SK-N-SH treated with all-trans-retinoic acid at 6 μM for 48 hours (cell line): ENCODE measurements around the gene KSR2.

Experiments
- ARNTL ChIP-seq: fragments of 450-650 bp; formaldehyde crosslinking; IDR thresholded peaks from 2 replicates; pipeline ENCODE4 v1.5.0; 2020; ENCODE audit warnings: low read depth, mild to moderate bottlenecking, moderate library complexity, borderline replicate concordance
- BACH2 ChIP-seq: fragments of 250-450 bp; sonication (Bioruptor Pico); IDR thresholded peaks from 2 replicates; pipeline ENCODE4 v1.9.0; 2021; ENCODE audit warnings: mild to moderate bottlenecking, borderline replicate concordance
- OSR1 ChIP-seq: fragments of 250-450 bp; sonication (Bioruptor Pico); IDR thresholded peaks from 2 replicates; pipeline ENCODE4 v1.8.0; 2022; ENCODE audit warnings: moderate library complexity, mild to moderate bottlenecking, inconsistent platforms
- RARB ChIP-seq: fragments of 250-450 bp; sonication (Bioruptor Pico); IDR thresholded peaks from 2 replicates; pipeline ENCODE4 v1.8.0; 2021; ENCODE audit warnings: mild to moderate bottlenecking, moderate library complexity
- ZC3H10 ChIP-seq: fragments of 250-450 bp; sonication (Bioruptor Pico); IDR thresholded peaks from 2 replicates; pipeline ENCODE4 v1.5.1; 2021; ENCODE audit warnings: mild to moderate bottlenecking, moderate library complexity
- ZFP3 ChIP-seq: fragments of 250-450 bp; sonication (Bioruptor Pico); IDR thresholded peaks from 2 replicates; pipeline ENCODE4 v1.5.0; 2020; ENCODE audit warnings: mild to moderate bottlenecking, moderate library complexity
- ZFP30 ChIP-seq: fragments of 450-650 bp; formaldehyde crosslinking; IDR thresholded peaks from 2 replicates; pipeline ENCODE4 v1.5.0; 2022; ENCODE audit warnings: mild to moderate bottlenecking, moderate library complexity
- ZNF565 ChIP-seq: fragments of 450-650 bp; formaldehyde crosslinking; conservative IDR thresholded peaks from 2 replicates; pipeline ENCODE4 v1.5.0; 2020; ENCODE audit warnings: low read depth, mild to moderate bottlenecking, moderate library complexity
- ZNF8 ChIP-seq: fragments of 450-650 bp; formaldehyde crosslinking; IDR thresholded peaks from 2 replicates; pipeline ENCODE4 v1.5.0; 2020; ENCODE audit warnings: mild to moderate bottlenecking, moderate library complexity
- TF ChIP-seq, protein P1 (sequence below): fragments of 250-450 bp; sonication (Bioruptor Pico); IDR thresholded peaks from 2 replicates; pipeline ENCODE4 v1.5.0; 2020; ENCODE audit warnings: mild to moderate bottlenecking, moderate library complexity

- TF ChIP-seq ZFP3 (CRISPR knock-in tag), result no peak
- TF ChIP-seq ARNTL, result no peak
- no peak for TF ChIP-seq ZFP30 (CRISPR knock-in tag)
- no peak for TF ChIP-seq OSR1
- no peak for TF ChIP-seq ZC3H10 (CRISPR knock-in tag)
- TF ChIP-seq ZNF565 (CRISPR knock-in tag), result no peak
- no peak for TF ChIP-seq ZNF8 (CRISPR knock-in tag)
- no peak for TF ChIP-seq BACH2 (CRISPR knock-in tag)
- TF ChIP-seq RARB (CRISPR knock-in tag), result no peak
- TF ChIP-seq, protein P1, sequence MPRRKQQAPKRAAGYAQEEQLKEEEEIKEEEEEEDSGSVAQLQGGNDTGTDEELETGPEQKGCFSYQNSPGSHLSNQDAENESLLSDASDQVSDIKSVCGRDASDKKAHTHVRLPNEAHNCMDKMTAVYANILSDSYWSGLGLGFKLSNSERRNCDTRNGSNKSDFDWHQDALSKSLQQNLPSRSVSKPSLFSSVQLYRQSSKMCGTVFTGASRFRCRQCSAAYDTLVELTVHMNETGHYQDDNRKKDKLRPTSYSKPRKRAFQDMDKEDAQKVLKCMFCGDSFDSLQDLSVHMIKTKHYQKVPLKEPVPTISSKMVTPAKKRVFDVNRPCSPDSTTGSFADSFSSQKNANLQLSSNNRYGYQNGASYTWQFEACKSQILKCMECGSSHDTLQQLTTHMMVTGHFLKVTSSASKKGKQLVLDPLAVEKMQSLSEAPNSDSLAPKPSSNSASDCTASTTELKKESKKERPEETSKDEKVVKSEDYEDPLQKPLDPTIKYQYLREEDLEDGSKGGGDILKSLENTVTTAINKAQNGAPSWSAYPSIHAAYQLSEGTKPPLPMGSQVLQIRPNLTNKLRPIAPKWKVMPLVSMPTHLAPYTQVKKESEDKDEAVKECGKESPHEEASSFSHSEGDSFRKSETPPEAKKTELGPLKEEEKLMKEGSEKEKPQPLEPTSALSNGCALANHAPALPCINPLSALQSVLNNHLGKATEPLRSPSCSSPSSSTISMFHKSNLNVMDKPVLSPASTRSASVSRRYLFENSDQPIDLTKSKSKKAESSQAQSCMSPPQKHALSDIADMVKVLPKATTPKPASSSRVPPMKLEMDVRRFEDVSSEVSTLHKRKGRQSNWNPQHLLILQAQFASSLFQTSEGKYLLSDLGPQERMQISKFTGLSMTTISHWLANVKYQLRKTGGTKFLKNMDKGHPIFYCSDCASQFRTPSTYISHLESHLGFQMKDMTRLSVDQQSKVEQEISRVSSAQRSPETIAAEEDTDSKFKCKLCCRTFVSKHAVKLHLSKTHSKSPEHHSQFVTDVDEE, result no peak
Measured at GRCh38 chr12:117774941-117775775, 193.6 kb downstream of the KSR2 start.
